T-helper 1 cell treated with Interleukin-12 subunit alpha and Interleukin-12 subunit beta and Interleukin-4 antibody, amounts not matched to agents 30 μg/mL and 1 μg/mL, for 36 hours (primary cell): ENCODE data around the gene PRKCSH.
"Not testable (repeated sequence)": the region's sequence is repeated elsewhere in the genome, so short reads cannot be mapped to it uniquely, and the experiment has no call there.

Source experiments
- H3K27ac Mint-ChIP-seq: one replicate; pipeline ENCODE4 v1.8.0; 2021; ENCODE audit warnings: mild to moderate bottlenecking, mixed read lengths
- H3K27me3 Mint-ChIP-seq: one replicate; pipeline ENCODE4 v1.8.0; 2021; ENCODE audit warnings: low read depth, mixed read lengths
- H3K36me3 Mint-ChIP-seq: one replicate; pipeline ENCODE4 v1.8.0; 2021; ENCODE audit warnings: low read depth, mixed read lengths
- H3K4me1 Mint-ChIP-seq: one replicate; pipeline ENCODE4 v1.8.0; 2021; ENCODE audit warnings: low read depth, mixed read lengths
- H3K4me3 Mint-ChIP-seq: one replicate; pipeline ENCODE4 v1.8.0; 2021; ENCODE audit warnings: mild to moderate bottlenecking, moderate library complexity, mixed read lengths
- H3K9me3 Mint-ChIP-seq: one replicate; pipeline ENCODE4 v1.8.0; 2021; ENCODE audit warnings: mixed read lengths

The PRKCSH gene

DNA sequence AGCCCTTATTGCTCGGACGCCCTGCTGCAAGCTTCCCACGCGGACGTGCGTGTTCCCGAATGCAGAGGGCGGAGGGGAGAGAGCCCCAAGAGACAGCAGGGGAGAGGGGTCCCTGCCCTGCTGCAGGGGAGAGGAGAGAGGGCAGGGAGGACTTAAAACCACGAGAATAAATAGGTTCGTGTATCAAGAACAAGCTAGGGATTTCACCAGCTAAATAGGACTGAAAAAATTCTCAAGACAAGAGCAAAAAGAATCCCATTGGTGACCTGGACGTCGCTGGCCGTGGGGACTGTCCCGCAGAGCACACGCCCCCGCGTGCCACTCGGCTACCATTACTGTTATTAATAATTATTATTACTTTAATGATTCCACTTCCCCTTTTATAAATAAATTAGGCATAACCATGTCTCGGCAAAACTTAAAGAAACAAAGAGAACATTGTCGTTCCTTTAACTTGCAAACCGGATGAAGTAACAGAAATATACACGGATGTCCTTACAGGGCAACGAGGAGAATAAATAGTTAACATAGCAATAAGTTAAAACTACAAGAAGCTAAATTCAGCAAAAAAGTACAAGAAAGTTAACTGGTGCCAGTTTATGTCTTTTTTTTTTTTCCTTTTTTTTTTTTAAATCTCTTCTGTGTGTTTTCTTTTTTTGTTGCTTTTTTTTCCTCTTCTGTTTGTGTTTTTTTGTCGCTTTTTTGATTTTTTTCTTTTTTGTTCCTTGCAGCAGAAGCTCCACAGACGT is 16.6 kb downstream of the PRKCSH start:
- H3K9me3 Mint-ChIP-seq, result no peaks in the 10 kb centered on the region
- H3K27ac Mint-ChIP-seq, result no peak overlapping the region
- no peaks in the 10 kb centered on the region for H3K27me3 Mint-ChIP-seq
- H3K36me3 Mint-ChIP-seq, result no peaks in the 10 kb centered on the region
- no peaks in the 10 kb centered on the region for H3K4me1 Mint-ChIP-seq
- H3K4me3 Mint-ChIP-seq, result no peak overlapping the region

DNA sequence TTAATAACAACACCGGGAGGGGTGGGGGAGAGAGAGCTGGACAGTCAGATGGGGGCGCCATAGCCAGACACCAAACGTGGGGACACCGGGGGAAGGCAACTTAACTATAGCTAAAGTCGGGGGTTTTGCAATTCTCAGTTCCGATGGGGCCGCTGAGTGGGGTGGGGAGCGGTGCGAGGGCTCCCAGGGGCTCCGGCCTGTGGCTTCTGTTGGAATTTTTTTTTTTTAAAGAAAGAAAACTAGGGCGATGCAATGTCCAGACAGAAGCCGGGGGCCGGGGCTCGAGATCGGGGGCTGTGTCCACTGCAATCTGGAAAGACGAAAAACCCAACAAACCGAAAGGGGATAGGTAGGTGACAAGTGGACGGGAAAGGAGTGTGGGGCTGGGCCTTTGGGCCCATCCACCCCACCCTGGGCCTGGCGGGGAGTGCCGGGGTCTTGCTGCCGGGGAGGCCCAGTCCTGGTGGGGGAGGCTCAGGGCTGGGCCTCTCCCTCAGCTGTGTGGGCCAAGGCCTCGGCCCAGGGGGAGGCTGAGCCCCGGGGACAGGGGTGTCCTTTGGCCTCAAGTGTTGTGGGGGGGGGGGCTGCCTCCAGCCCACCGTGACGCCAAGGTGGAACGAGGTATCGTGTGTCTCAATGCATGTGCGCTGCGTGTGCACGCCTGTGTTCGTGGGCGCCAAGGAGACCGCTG is 17.3 kb downstream of the PRKCSH start:
- H3K9me3 Mint-ChIP-seq, result no peaks in the 10 kb centered on the region
- H3K4me3 Mint-ChIP-seq, result no peak overlapping the region
- no peak overlapping the region for H3K27ac Mint-ChIP-seq
- H3K4me1 Mint-ChIP-seq, result no peaks in the 10 kb centered on the region
- H3K27me3 Mint-ChIP-seq, result no peaks in the 10 kb centered on the region
- no peaks in the 10 kb centered on the region for H3K36me3 Mint-ChIP-seq

DNA sequence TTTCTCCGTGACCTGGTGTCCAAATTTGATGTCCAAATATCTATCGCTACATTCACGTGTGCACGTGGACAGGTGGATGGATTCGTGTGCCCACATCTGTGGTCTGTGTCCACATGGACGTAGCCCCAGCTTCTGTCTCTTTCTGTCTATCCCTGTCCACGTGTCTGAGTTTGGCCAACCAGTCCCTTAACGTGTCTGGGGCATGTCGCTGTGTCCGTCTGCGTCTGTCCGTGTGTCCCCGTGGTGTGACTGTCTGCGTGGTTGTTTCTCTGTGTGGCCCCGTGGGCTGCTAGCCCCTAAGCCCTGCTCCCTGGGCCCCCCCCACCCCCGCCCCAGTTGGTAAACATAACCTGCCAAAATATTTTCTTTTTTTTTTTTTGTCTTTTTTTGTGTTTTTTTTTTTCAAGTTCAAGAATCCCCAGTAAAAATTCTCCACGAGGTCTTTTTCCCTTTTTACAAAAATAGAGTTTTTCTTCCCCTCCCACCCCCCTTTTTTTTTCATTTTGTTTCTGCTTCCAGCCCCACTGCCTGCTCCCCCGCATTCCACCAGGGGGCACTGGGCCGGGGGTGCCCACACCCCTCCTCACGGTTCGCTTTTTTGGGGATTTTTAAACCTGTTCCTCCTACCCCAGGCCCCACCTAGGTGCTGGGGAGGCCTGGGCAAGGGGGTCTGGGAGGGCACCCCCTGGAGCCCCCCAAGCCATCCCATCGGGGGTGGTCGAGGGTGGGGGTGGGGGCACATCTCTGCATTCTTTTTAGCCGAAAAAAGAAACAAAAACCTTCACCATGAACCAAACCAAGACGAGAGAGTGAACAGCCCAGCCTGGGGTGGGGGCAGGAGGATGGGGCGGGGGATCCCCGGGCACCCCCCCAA is 18.3 kb downstream of the PRKCSH start:
- H3K27me3 Mint-ChIP-seq, result no peaks in the 10 kb centered on the region
- no peaks in the 10 kb centered on the region for H3K9me3 Mint-ChIP-seq
- no peaks in the 10 kb centered on the region for H3K4me1 Mint-ChIP-seq
- no peaks in the 10 kb centered on the region for H3K36me3 Mint-ChIP-seq
- no peak overlapping the region for H3K4me3 Mint-ChIP-seq
- H3K27ac Mint-ChIP-seq, result no peak overlapping the region

DNA sequence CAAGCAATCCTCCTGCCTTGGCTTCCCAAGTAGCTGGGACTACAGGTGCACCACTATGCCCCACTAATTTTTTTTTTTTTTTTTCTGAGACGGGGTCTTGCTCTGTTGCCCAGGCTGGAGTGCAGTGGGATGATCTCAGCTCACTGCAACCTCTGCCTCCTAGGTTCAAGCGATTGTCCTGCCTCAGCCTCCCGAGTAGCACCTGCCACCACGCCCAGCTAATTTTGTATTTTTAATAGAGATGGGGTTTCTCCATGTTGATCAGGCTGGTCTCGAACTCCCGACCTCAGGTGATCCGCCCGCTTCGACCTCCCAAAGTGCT is 19.8 kb downstream of the PRKCSH start:
- not testable (repeated sequence) for H3K4me3 Mint-ChIP-seq, H3K36me3 Mint-ChIP-seq, H3K4me1 Mint-ChIP-seq, H3K9me3 Mint-ChIP-seq, H3K27ac Mint-ChIP-seq, H3K27me3 Mint-ChIP-seq

DNA sequence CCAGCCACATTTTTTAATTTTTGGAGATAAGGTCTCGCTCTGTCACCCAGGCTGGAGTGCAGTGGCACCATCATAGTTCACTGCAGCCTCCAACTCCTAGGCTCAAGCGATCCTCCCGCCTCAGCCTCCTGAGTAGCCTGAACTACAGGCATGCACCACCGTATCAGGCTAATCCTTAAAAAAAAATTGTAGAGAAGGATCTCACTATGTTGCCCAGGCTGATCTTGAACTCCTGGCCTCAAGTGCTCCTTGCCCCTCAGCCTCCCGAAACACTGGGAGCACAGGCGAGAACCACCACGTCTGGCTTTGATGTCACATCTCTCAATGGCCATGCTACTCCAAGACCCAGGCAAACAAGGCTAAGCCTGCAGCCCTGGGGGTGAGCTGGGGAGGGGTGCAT is 21.2 kb downstream of the PRKCSH start:
- Mint-ChIP-seq H3K4me1 (no peaks in the 10 kb centered on the region), H3K36me3 (no peaks in the 10 kb centered on the region), H3K4me3 (no peak overlapping the region), H3K9me3 (no peaks in the 10 kb centered on the region), H3K27me3 (no peaks in the 10 kb centered on the region), H3K27ac (no peak overlapping the region)

DNA sequence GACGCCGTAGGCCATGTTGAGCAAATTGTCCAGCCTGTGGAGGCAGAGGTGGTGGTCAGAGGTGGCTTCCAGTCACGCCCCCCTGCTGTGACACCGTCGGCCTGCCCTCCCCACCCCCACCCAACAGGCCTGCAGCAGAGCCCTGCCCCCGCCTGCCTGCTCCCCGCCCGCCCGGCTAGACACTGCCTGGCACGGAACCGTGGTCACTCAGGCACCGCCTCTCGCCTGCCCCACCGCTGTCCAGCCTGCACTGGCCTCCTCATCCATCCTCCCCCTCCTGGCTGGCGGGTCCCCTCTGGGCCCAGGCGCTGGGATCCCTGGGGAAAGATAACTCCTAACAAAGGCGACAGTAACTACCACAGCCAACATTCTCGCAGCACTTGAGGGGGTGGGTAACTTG is 21.7 kb downstream of the PRKCSH start:
- no peak overlapping the region for H3K4me3 Mint-ChIP-seq
- no peaks in the 10 kb centered on the region for H3K27me3 Mint-ChIP-seq
- no peak overlapping the region for H3K27ac Mint-ChIP-seq
- no peaks in the 10 kb centered on the region for H3K4me1 Mint-ChIP-seq
- no peaks in the 10 kb centered on the region for H3K36me3 Mint-ChIP-seq
- H3K9me3 Mint-ChIP-seq, result no peaks in the 10 kb centered on the region

DNA sequence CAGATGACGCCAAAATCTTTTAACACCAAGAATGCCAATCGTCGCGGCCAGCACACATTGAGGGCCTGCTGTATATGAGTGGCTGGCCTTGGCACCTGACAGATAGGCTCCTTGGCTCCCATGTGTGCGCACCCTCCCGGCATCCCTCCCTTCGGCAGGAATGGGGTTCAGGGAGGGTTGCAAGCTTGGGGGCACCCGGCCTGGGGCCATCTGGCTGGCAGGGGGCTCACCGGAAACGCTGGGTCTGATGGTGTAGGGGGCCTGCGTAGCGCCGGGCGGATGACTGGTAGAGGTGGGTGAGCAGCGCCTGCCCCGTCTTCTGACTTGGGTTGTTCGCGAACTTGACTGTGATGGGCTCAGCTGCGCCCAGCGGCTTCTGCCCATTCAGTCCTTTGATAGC is 22.4 kb downstream of the PRKCSH start:
- Mint-ChIP-seq H3K27me3 (no peaks in the 10 kb centered on the region), H3K27ac (no peak overlapping the region), H3K36me3 (no peaks in the 10 kb centered on the region), H3K9me3 (no peaks in the 10 kb centered on the region), H3K4me1 (no peaks in the 10 kb centered on the region), H3K4me3 (no peak overlapping the region)

DNA sequence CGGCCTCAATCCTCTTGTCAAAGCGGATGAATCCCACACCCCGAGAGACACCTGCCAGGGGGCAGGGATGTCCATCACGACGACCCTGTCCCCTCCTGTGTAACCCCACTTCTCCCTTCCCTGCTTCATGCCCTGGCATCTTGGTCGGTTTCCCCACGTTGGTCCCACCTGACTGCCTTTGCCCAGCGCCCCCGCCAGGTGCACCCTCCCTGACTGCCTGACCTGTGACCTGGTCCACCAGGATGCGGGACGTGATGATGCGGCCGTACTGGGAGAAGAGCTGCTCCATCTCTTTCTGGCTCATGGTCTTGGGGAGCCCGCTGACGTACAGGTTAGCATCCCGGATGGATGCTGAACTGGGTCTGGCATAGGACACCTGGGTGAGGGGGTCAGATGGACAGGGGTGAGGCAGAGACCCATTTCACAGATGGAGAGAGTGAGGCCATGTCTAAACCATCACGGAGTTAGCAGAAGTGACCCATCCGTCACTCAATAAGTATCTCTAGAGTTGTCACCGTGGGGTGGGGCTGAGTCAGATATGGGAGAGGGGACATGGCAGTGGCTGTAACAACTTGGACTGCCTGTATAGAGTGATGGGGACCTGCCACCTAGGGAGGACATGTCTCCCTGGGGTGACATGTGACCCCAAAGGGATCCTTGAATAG is 22.9 kb downstream of the PRKCSH start:
- Mint-ChIP-seq H3K36me3 (no peaks in the 10 kb centered on the region), H3K4me3 (no peak overlapping the region), H3K9me3 (no peaks in the 10 kb centered on the region), H3K27me3 (no peaks in the 10 kb centered on the region), H3K27ac (no peak overlapping the region), H3K4me1 (peaks cover 2% of the 10 kb centered on the region)

DNA sequence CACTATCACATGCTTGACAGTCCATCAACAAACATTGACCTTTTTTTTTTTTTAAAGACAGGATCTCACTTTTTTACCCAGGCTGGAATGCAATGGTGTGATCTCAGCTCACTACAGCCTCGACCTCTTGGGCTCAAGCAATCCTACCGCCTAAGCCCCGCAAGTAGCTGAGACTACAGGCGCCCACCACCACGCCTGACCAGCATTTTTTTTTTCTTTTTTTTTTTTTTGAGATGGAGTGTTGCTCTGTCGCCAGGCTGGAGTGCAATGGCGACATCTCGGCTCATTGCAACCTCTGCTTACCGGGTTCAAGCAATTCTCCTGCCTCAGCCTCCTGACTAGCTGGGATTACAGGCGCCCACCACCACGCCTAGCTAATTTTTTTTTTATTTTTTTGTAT is 23.5 kb downstream of the PRKCSH start:
- not testable (repeated sequence) for H3K4me1 Mint-ChIP-seq, H3K27ac Mint-ChIP-seq, H3K27me3 Mint-ChIP-seq, H3K36me3 Mint-ChIP-seq, H3K9me3 Mint-ChIP-seq, H3K4me3 Mint-ChIP-seq

DNA sequence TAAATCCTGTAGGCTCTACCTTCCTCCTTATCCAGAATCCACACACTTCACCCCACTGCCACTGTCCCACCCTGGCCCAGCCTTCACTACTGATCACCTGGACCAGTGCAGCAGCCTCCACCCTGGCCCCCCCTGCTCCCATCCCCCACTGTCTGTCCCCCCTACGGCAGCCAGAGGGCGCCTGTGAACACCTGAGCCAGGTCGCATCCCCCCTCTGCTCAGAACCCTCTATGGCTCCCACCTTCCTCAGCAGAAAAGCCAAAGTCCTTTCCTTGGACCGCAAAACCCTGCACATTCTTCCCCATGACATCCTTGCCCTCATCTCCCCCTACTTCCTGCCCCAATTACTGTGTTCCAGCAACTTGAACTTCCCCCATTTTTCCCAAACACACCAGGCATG is 24.8 kb downstream of the PRKCSH start:
- no peak overlapping the region for H3K27ac Mint-ChIP-seq
- H3K9me3 Mint-ChIP-seq, result no peaks in the 10 kb centered on the region
- H3K36me3 Mint-ChIP-seq, result no peaks in the 10 kb centered on the region
- H3K27me3 Mint-ChIP-seq, result no peaks in the 10 kb centered on the region
- H3K4me3 Mint-ChIP-seq, result no peak overlapping the region
- peaks cover 2% of the 10 kb centered on the region for H3K4me1 Mint-ChIP-seq

DNA sequence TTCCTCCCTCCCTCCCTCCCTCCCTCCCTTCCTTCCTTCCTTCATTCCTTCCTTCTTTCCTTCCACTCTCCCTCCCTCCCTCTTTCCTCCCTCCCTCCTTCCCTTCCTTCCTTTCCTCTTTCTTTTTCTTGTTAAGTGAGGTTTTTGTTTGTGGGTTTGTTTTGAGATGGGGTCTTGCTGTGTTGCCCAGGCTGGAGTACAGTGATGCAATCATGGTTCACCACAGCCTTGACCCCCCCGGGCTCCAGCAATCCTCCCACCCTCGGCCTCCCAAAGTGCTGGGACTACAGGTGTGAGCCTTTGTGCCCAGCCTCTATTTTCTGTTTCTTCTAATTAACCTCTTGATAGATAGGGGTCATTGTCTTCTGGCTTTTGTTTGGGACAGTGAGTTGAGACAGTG is 26.0 kb downstream of the PRKCSH start:
- no peaks in the 10 kb centered on the region for H3K9me3 Mint-ChIP-seq
- H3K4me1 Mint-ChIP-seq, result peaks cover 2% of the 10 kb centered on the region
- no peak overlapping the region for H3K27ac Mint-ChIP-seq
- no peaks in the 10 kb centered on the region for H3K36me3 Mint-ChIP-seq
- no peaks in the 10 kb centered on the region for H3K27me3 Mint-ChIP-seq
- H3K4me3 Mint-ChIP-seq, result no peak overlapping the region

DNA sequence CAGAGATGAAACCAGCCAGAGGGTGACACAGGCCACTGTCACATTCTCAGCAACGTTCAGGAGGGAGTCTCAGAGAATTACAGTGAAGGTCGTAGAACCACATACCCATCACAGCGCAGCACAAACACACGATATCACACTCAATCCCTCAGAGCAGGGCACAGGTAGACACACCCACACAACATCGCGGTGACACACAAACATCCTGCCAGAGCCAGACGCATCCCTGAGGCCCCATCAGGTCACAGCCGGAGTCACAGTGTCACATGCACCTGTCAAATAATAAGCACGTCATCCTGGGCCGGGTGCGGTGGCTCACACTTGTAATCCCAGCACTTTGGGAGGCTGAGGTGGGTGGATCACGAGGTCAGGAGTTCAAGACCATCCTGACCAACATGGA is 28.0 kb downstream of the PRKCSH start:
- no peaks in the 10 kb centered on the region for H3K36me3 Mint-ChIP-seq
- no peaks in the 10 kb centered on the region for H3K27me3 Mint-ChIP-seq
- H3K4me1 Mint-ChIP-seq, result peaks cover 2% of the 10 kb centered on the region
- H3K4me3 Mint-ChIP-seq, result no peak overlapping the region
- H3K9me3 Mint-ChIP-seq, result no peaks in the 10 kb centered on the region
- H3K27ac Mint-ChIP-seq, result no peak overlapping the region

DNA sequence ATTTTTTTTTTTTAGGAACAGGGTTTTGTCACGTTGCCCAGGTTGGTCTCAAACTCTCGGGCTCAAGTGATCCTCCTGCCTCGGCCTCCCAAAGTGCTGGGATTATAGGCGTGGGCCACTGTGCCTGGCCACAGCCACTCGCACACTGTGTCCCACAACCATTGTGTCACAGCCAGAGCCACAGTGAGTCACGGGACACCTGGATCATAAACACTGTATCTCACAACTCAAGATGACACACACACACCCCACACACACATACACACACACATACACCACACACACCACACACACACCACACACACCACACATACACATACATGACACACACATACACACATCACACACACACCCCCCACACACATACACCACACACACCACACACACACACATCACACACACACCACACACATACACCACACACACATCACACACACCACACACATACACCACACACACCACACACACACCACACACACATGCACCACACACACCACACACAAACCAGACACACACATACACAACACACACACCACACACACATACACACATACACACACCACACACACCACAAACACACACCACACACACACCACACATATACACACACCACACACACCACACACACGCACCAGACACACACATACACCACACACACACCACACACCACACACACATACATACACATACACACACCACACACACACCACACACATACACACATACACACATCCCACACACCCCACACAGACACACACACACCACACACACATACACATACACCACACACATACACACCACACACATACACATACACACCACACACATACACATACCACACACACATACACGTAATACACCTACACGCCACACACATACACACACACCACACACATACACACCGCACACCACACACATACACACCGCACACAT is 29.2 kb downstream of the PRKCSH start:
- Mint-ChIP-seq H3K36me3 (no peaks in the 10 kb centered on the region), H3K9me3 (no peaks in the 10 kb centered on the region), H3K27me3 (no peaks in the 10 kb centered on the region)

DNA sequence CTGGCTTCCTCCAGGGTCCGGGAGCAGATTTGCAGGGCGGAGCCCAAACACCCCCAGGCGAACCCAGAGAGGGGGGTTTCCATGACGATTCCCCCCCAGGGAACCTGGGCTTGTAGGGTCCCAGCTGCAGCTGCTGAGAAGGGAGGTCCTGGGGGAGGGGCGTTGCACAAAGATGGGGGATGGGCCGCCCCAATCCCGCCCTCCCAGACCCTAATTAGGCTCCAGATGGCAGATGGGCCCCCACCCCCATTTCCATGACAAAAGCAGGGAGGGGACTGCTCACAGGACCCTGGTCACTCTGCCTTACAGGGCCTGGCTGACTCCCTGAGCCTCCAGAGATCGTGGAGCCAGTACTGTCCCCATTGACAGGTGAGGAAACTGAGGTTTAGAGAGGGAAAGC is 30.2 kb downstream of the PRKCSH start:
- Mint-ChIP-seq H3K27ac (no peak overlapping the region), H3K4me1 (peaks cover 2% of the 10 kb centered on the region), H3K36me3 (no peaks in the 10 kb centered on the region), H3K4me3 (no peak overlapping the region), H3K9me3 (no peaks in the 10 kb centered on the region), H3K27me3 (no peaks in the 10 kb centered on the region)

More for the DNA sequence above, 29.2 kb downstream of the PRKCSH start:
- H3K4me3 Mint-ChIP-seq, result no peak overlapping the region
- no peak overlapping the region for H3K27ac Mint-ChIP-seq
- H3K4me1 Mint-ChIP-seq, result peaks cover 2% of the 10 kb centered on the region
